ENCODE data around the gene NUP42.

The NUP42 gene

GRCh38 chr7:23183279-23184012 lies 1.6 kb downstream of the NUP42 start:
- no peak overlapping the region for H2BK5ac ChIP-seq (ENCODE audit: low read depth, low read length, poor library complexity)
- no peak overlapping the region for H4K12ac ChIP-seq (ENCODE audit: low read depth, low read length)
- no peak overlapping the region for H2BK120ac ChIP-seq (ENCODE audit: insufficient read depth, low read length, poor library complexity)
- H3K4me1 ChIP-seq (ENCODE audit: control insufficient read depth in 1 of 2, insufficient read depth in 2 of 2, low read length in 2 of 2), result peaks cover 4 to 7% of the 10 kb centered on the region in 2 experiments
- DNase-seq, result no peak
- H2AFZ ChIP-seq (ENCODE audit: insufficient read depth, low read length, poor library complexity), result no peak overlapping the region
- H3K27me3 ChIP-seq (ENCODE audit: insufficient read depth, low read length), result no peaks in the 10 kb centered on the region
- no peak overlapping the region for H2AK5ac ChIP-seq (ENCODE audit: low read length)
- H2BK12ac ChIP-seq (ENCODE audit: low read length), result no peak overlapping the region
- peak overlapping the region; percentile 87 for H3K4ac ChIP-seq (ENCODE audit: low read depth, low read length)
- no peak overlapping the region for H4K91ac ChIP-seq (ENCODE audit: low read depth, low read length)
- H3K79me2 ChIP-seq (ENCODE audit: control insufficient read depth, insufficient read depth, low read length, poor library complexity), result peaks cover 8% of the 10 kb centered on the region
- no peak overlapping the region for H3K14ac ChIP-seq (ENCODE audit: low read length)
- H3K23ac ChIP-seq (ENCODE audit: low read length), result no peak overlapping the region
- H3K4me2 ChIP-seq (ENCODE audit: low read length), result peak overlapping the region; percentile 75
- H3K27ac ChIP-seq (ENCODE audit: low read depth, low read length), result no peak overlapping the region
- H3K4me3 ChIP-seq (ENCODE audit: low read depth, low read length), result no peak overlapping the region
- peaks cover 2 to 10% of the 10 kb centered on the region in 2 experiments for H3K36me3 ChIP-seq (ENCODE audit: control insufficient read depth in 1 of 2, insufficient read depth in 2 of 2, low read length in 2 of 2)
- WGBS (ENCODE audit: extremely low coverage, insufficient coverage, insufficient read length), result no CpG with 5 or more reads among the region's 20 CpGs
- peaks cover 3% of the 10 kb centered on the region for H3K79me1 ChIP-seq (ENCODE audit: low read length)
- H3K9me3 ChIP-seq (ENCODE audit: insufficient read depth, low read depth, low read length), result no peaks in the 10 kb centered on the region
- H4K8ac ChIP-seq (ENCODE audit: low read depth, low read length), result no peak overlapping the region
- H3K18ac ChIP-seq (ENCODE audit: low read length), result no peak overlapping the region
- H3K9ac ChIP-seq (ENCODE audit: low read length), result no peak overlapping the region

GRCh38 chr7:23184291-23184690 lies 2.4 kb downstream of the NUP42 start:
- H3K36me3 ChIP-seq (ENCODE audit: control insufficient read depth in 1 of 2, insufficient read depth in 2 of 2, low read length in 2 of 2), result peaks cover 5 to 12% of the 10 kb centered on the region in 2 experiments
- peaks cover 8% of the 10 kb centered on the region for H3K79me2 ChIP-seq (ENCODE audit: control insufficient read depth, insufficient read depth, low read length, poor library complexity)
- no peak overlapping the region for H4K12ac ChIP-seq (ENCODE audit: low read depth, low read length)
- H3K4me3 ChIP-seq (ENCODE audit: low read depth, low read length), result no peak overlapping the region
- DNase-seq, result no peak
- H3K27me3 ChIP-seq (ENCODE audit: insufficient read depth, low read length), result no peaks in the 10 kb centered on the region
- H2AFZ ChIP-seq (ENCODE audit: insufficient read depth, low read length, poor library complexity), result no peak overlapping the region
- no peaks in the 10 kb centered on the region for H3K9me3 ChIP-seq (ENCODE audit: insufficient read depth, low read depth, low read length)
- H3K23ac ChIP-seq (ENCODE audit: low read length), result no peak overlapping the region
- no peak overlapping the region for H2BK5ac ChIP-seq (ENCODE audit: low read depth, low read length, poor library complexity)
- H2BK12ac ChIP-seq (ENCODE audit: low read length), result no peak overlapping the region
- H3K14ac ChIP-seq (ENCODE audit: low read length), result no peak overlapping the region
- H3K79me1 ChIP-seq (ENCODE audit: low read length), result peaks cover 3% of the 10 kb centered on the region
- H4K91ac ChIP-seq (ENCODE audit: low read depth, low read length), result no peak overlapping the region
- no peak overlapping the region for H2BK120ac ChIP-seq (ENCODE audit: insufficient read depth, low read length, poor library complexity)
- no peak overlapping the region for H3K9ac ChIP-seq (ENCODE audit: low read length)
- H3K27ac ChIP-seq (ENCODE audit: low read depth, low read length), result no peak overlapping the region
- H2AK5ac ChIP-seq (ENCODE audit: low read length), result no peak overlapping the region
- no CpG with 5 or more reads among the region's 1 CpG for WGBS (ENCODE audit: extremely low coverage, insufficient coverage, insufficient read length)
- H4K8ac ChIP-seq (ENCODE audit: low read depth, low read length), result no peak overlapping the region
- H3K4ac ChIP-seq (ENCODE audit: low read depth, low read length), result no peak overlapping the region
- H3K4me1 ChIP-seq (ENCODE audit: control insufficient read depth in 1 of 2, insufficient read depth in 2 of 2, low read length in 2 of 2), result peaks cover 4 to 7% of the 10 kb centered on the region in 2 experiments
- H3K18ac ChIP-seq (ENCODE audit: low read length), result no peak overlapping the region
- no peak overlapping the region for H3K4me2 ChIP-seq (ENCODE audit: low read length)

- H3K4me2 ChIP-seq (ENCODE audit: low read length), result no peak overlapping the region
- H3K4me3 ChIP-seq (ENCODE audit: low read depth, low read length), result no peak overlapping the region
- no peak overlapping the region for H2BK12ac ChIP-seq (ENCODE audit: low read length)
- no peak overlapping the region for H2AFZ ChIP-seq (ENCODE audit: insufficient read depth, low read length, poor library complexity)
- no peaks in the 10 kb centered on the region for H3K9me3 ChIP-seq (ENCODE audit: insufficient read depth, low read depth, low read length)
- H3K79me1 ChIP-seq (ENCODE audit: low read length), result peaks cover 3% of the 10 kb centered on the region
- no peak overlapping the region for H3K18ac ChIP-seq (ENCODE audit: low read length)
- H3K9ac ChIP-seq (ENCODE audit: low read length), result no peak overlapping the region
- no peak overlapping the region for H2AK5ac ChIP-seq (ENCODE audit: low read length)
- H3K27me3 ChIP-seq (ENCODE audit: insufficient read depth, low read length), result no peaks in the 10 kb centered on the region
- H3K27ac ChIP-seq (ENCODE audit: low read depth, low read length), result no peak overlapping the region
- H3K4me1 ChIP-seq (ENCODE audit: control insufficient read depth in 1 of 2, insufficient read depth in 2 of 2, low read length in 2 of 2), result peaks cover 4 to 7% of the 10 kb centered on the region in 2 experiments
- H2BK120ac ChIP-seq (ENCODE audit: insufficient read depth, low read length, poor library complexity), result no peak overlapping the region
- no peak overlapping the region for H2BK5ac ChIP-seq (ENCODE audit: low read depth, low read length, poor library complexity)
- H4K8ac ChIP-seq (ENCODE audit: low read depth, low read length), result no peak overlapping the region
- peak in 1 of 2 donors; percentile 63 for DNase-seq
- H3K23ac ChIP-seq (ENCODE audit: low read length), result no peak overlapping the region
- H3K4ac ChIP-seq (ENCODE audit: low read depth, low read length), result no peak overlapping the region
- no peak overlapping the region for H4K12ac ChIP-seq (ENCODE audit: low read depth, low read length)
- H3K36me3 ChIP-seq (ENCODE audit: control insufficient read depth in 1 of 2, insufficient read depth in 2 of 2, low read length in 2 of 2), result peaks cover 6 to 17% of the 10 kb centered on the region in 2 experiments
- H3K14ac ChIP-seq (ENCODE audit: low read length), result no peak overlapping the region
- peaks cover 8% of the 10 kb centered on the region for H3K79me2 ChIP-seq (ENCODE audit: control insufficient read depth, insufficient read depth, low read length, poor library complexity)
- 100% methylated on average over 1 of the region's 4 CpGs for WGBS (ENCODE audit: extremely low coverage, insufficient coverage, insufficient read length)
- no peak overlapping the region for H4K91ac ChIP-seq (ENCODE audit: low read depth, low read length)
Observed at GRCh38 chr7:23184709-23185359, 3.0 kb downstream of the NUP42 start.

GRCh38 chr7:23185980-23186379 lies 4.1 kb downstream of the NUP42 start:
- Histone ChIP-seq H3K4ac (ENCODE audit: low read depth, low read length) (no peak overlapping the region), H3K18ac (ENCODE audit: low read length) (no peak overlapping the region), H3K4me1 (ENCODE audit: control insufficient read depth in 1 of 2, insufficient read depth in 2 of 2, low read length in 2 of 2) (peaks cover 4 to 7% of the 10 kb centered on the region in 2 experiments), H4K91ac (ENCODE audit: low read depth, low read length) (no peak overlapping the region), H2BK12ac (ENCODE audit: low read length) (no peak overlapping the region), H3K23ac (ENCODE audit: low read length) (no peak overlapping the region), H4K12ac (ENCODE audit: low read depth, low read length) (no peak overlapping the region), H3K27ac (ENCODE audit: low read depth, low read length) (no peak overlapping the region), H3K36me3 (ENCODE audit: control insufficient read depth in 1 of 2, insufficient read depth in 2 of 2, low read length in 2 of 2) (peaks cover 6 to 17% of the 10 kb centered on the region in 2 experiments), H3K9me3 (ENCODE audit: insufficient read depth, low read depth, low read length) (no peaks in the 10 kb centered on the region), H3K4me2 (ENCODE audit: low read length) (no peak overlapping the region), H3K9ac (ENCODE audit: low read length) (no peak overlapping the region), H2BK120ac (ENCODE audit: insufficient read depth, low read length, poor library complexity) (no peak overlapping the region), H2AFZ (ENCODE audit: insufficient read depth, low read length, poor library complexity) (no peak overlapping the region), H3K14ac (ENCODE audit: low read length) (no peak overlapping the region), H4K8ac (ENCODE audit: low read depth, low read length) (no peak overlapping the region), H2BK5ac (ENCODE audit: low read depth, low read length, poor library complexity) (no peak overlapping the region), H3K79me1 (ENCODE audit: low read length) (peaks cover 3% of the 10 kb centered on the region), H3K79me2 (ENCODE audit: control insufficient read depth, insufficient read depth, low read length, poor library complexity) (peaks cover 8% of the 10 kb centered on the region), H2AK5ac (ENCODE audit: low read length) (no peak overlapping the region), H3K27me3 (ENCODE audit: insufficient read depth, low read length) (no peaks in the 10 kb centered on the region), H3K4me3 (ENCODE audit: low read depth, low read length) (no peak overlapping the region)
- DNase-seq, result no peak
- no CpG with 5 or more reads among the region's 1 CpG for WGBS (ENCODE audit: extremely low coverage, insufficient coverage, insufficient read length)

Data from trophoblast cell (in vitro differentiated cells and primary cell).